HepG2 (cell line): Measurements from ENCODE around the gene MAGI1. TPM values are rescaled to one million over a fixed set of nuclear protein-coding genes. Genes with fewer than 3 reads are reported as not detected.

Source experiments
- ATAC-seq: fragments of 200-7000 bp; cut with Tn5 transposase; 3 replicates; pipeline ENCODE4 v1.9.1; 2020; ENCODE audit warnings: mild to moderate bottlenecking, moderate library complexity
- BruUV-seq: library from RNA; stranded (reverse); fragments of 400-500 nt; replicated peaks from 2 replicates; lab custom pipeline; 2021; lab: Mats Ljungman, UMichigan
- CTCF ChIA-PET: fragments of 300-600 bp; formaldehyde crosslinking; extraction: SDS; loops from one replicate; lab custom pipeline; 2021; ENCODE audit warnings: low total read pairs, inconsistent platforms, low intra/inter-chr PET ratio; lab: Yijun Ruan, JAX
- POLR2A ChIA-PET: fragments of 350-600 bp; sonication (Branson Sonifier 250); formaldehyde crosslinking; loops from one replicate; lab custom pipeline; 2020; ENCODE audit warnings: antibody characterized with exemption, inconsistent platforms; lab: Yijun Ruan, JAX
- DNase-seq: peaks from one replicate; pipeline ENCODE4 v3.0.0-alpha.2; 2015; ENCODE audit warnings: low spot score
- FAIRE-seq: peaks from 3 replicates; lab custom pipeline; 2011; peaks lifted over from hg19 to GRCh38; lab: Jason Lieb, UNC
- H2AFZ ChIP-seq: one replicate; pipeline ENCODE4 v1.6.1; 2011; ENCODE audit warnings: low read length, inconsistent platforms
- H3K27ac ChIP-seq: fragments of 300-600 bp; 3 replicates; pipeline ENCODE4 v1.8.0; 2011; ENCODE audit warnings: mixed run types, mild to moderate bottlenecking, mixed read lengths, low read length, inconsistent platforms; ENCODE audit not compliant: insufficient read depth; ENCODE audit errors: extremely low read length
- H3K27me3 ChIP-seq, 2 experiments: fragments of 200-600 bp in 1 of 2; 2 replicates in 1 of 2; 3 replicates in 1 of 2; pipeline versions ENCODE4 v1.6.0 to v1.8.0; 2011; ENCODE audit warnings: low read length in 2 of 2, mild to moderate bottlenecking in 2 of 2, moderate library complexity in 2 of 2, inconsistent platforms in 1 of 2; ENCODE audit not compliant: insufficient read depth in 2 of 2, control insufficient read depth in 1 of 2
- H3K36me3 ChIP-seq, 2 experiments: fragments of 200-600 bp in 1 of 2; replicated peaks in 1 of 2; 2 replicates in 1 of 2; 3 replicates in 1 of 2; pipeline versions ENCODE4 v1.5.1 to v1.8.0; 2011; ENCODE audit warnings: low read length in 2 of 2, inconsistent platforms in 1 of 2; ENCODE audit not compliant: insufficient read depth in 2 of 2, control insufficient read depth in 1 of 2
- H3K4me1 ChIP-seq: 2 replicates; pipeline ENCODE4 v1.5.1; 2012; ENCODE audit warnings: low read length, inconsistent platforms; ENCODE audit not compliant: insufficient read depth
- H3K4me2 ChIP-seq: 2 replicates; pipeline ENCODE4 v1.6.0; 2011; ENCODE audit warnings: low read depth, low read length, inconsistent platforms
- H3K4me3 ChIP-seq, 3 experiments: fragments of 200-600 bp in 1 of 3; sonication (generic), shearing (Covaris generic) in 1 of 3; replicated peaks in 1 of 3; 2 replicates each; pipeline ENCODE4 v1.5.1; 2011 to 2016; ENCODE audit warnings: low read length in 3 of 3, inconsistent platforms in 2 of 3, low read depth in 2 of 3, mild to moderate bottlenecking in 2 of 3, control low read depth in 1 of 3, mixed read lengths in 1 of 3; ENCODE audit not compliant: insufficient read depth in 1 of 3
- H3K79me2 ChIP-seq: one replicate; pipeline ENCODE4 v1.6.1; 2011; ENCODE audit warnings: low read length, inconsistent platforms; ENCODE audit not compliant: insufficient read depth
- H3K9ac ChIP-seq: 2 replicates; pipeline ENCODE4 v1.6.0; 2011; ENCODE audit warnings: mild to moderate bottlenecking, low read depth, low read length, inconsistent platforms; ENCODE audit not compliant: insufficient read depth
- H3K9me3 ChIP-seq: 2 replicates; pipeline ENCODE4 v1.5.1; 2012; ENCODE audit warnings: mild to moderate bottlenecking, low read length
- H4K20me1 ChIP-seq: 2 replicates; pipeline ENCODE4 v1.6.0; 2011; ENCODE audit warnings: inconsistent platforms, mild to moderate bottlenecking, low read length, moderate library complexity; ENCODE audit not compliant: insufficient read depth
- ARHGAP35 ChIP-seq: sonication (generic); formaldehyde crosslinking; IDR thresholded peaks from 2 replicates; pipeline ENCODE4 v1.9.0; 2022; ENCODE audit warnings: mild to moderate bottlenecking, inconsistent platforms, moderate library complexity, missing genetic modification reagents, borderline replicate concordance
- KAT8 ChIP-seq: IDR thresholded peaks from 2 replicates; pipeline ENCODE4 v1.6.1; 2016; ENCODE audit warnings: missing genetic modification reagents, missing compliant biosample characterization
- NFIC ChIP-seq: IDR thresholded peaks from 2 replicates; pipeline ENCODE4 v1.6.1; 2012; ENCODE audit warnings: mild to moderate bottlenecking, low read length, inconsistent platforms
- NFKBIZ ChIP-seq: IDR thresholded peaks from 2 replicates; pipeline ENCODE4 v1.6.1; 2018; ENCODE audit warnings: missing genetic modification reagents, missing compliant biosample characterization
- ONECUT2 ChIP-seq: sonication (generic); formaldehyde crosslinking; IDR thresholded peaks from 2 replicates; pipeline ENCODE4 v1.4.0; 2020; ENCODE audit warnings: missing genetic modification reagents
- PTBP1 ChIP-seq: fragments of 200-400 bp; formaldehyde crosslinking; IDR thresholded peaks from 2 replicates; pipeline ENCODE4 v1.6.1; 2018; ENCODE audit warnings: low read length, low read depth; ENCODE audit not compliant: poor library complexity, severe bottlenecking
- TMF1 ChIP-seq: sonication (generic); formaldehyde crosslinking; IDR thresholded peaks from 2 replicates; pipeline ENCODE4 v1.8.1; 2022; ENCODE audit warnings: low read depth, missing genetic modification reagents
- ZBTB25 ChIP-seq: IDR thresholded peaks from 2 replicates; pipeline ENCODE4 v1.6.1; 2018; ENCODE audit warnings: missing genetic modification reagents
- ZFP36 ChIP-seq: fragments of 150-350 bp; IDR thresholded peaks from 2 replicates; pipeline ENCODE4 v1.6.1; 2018; ENCODE audit warnings: borderline replicate concordance, low read length, low read depth; ENCODE audit not compliant: partially characterized antibody
- ZNF430 ChIP-seq: sonication (generic); formaldehyde crosslinking; IDR thresholded peaks from 2 replicates; pipeline ENCODE4 v1.9.0; 2021; ENCODE audit warnings: mild to moderate bottlenecking, missing genetic modification reagents
- ZNF451 ChIP-seq: sonication (generic); formaldehyde crosslinking; IDR thresholded peaks from 2 replicates; pipeline ENCODE4 v1.5.0; 2020; ENCODE audit warnings: mild to moderate bottlenecking, missing genetic modification reagents
- ZNF512B ChIP-seq: sonication (generic); formaldehyde crosslinking; IDR thresholded peaks from 2 replicates; pipeline ENCODE4 v1.5.1; 2020; ENCODE audit warnings: missing genetic modification reagents, mild to moderate bottlenecking, borderline replicate concordance
- ZNF605 ChIP-seq: sonication (generic); formaldehyde crosslinking; IDR thresholded peaks from 2 replicates; pipeline ENCODE4 v1.8.0; 2022; ENCODE audit warnings: mild to moderate bottlenecking, missing genetic modification reagents
- ZNF878 ChIP-seq: sonication (generic); formaldehyde crosslinking; IDR thresholded peaks from 2 replicates; pipeline ENCODE4 v1.8.1; 2023; ENCODE audit warnings: mild to moderate bottlenecking, missing genetic modification reagents, moderate library complexity
- in situ Hi-C: cut with HindIII; loops from 2 replicates; pipeline ENCODE4 v1.10.0; 2017; ENCODE audit warnings: low pct_unique_long_range_greater_than_20kb; ENCODE audit not compliant: extremely low pct_ligation_motif_present
- intact Hi-C: fragments of 100-400 bp; cut with micrococcal nuclease; formaldehyde crosslinking; loops from one replicate; pipeline ENCODE4 v1.10.0; 2022; ENCODE audit not compliant: unreplicated experiment
- polyA plus RNA-seq, 8 experiments: library from polyadenylated mRNA; depleted of rRNA in 3 of 8; stranded (reverse) in 7 of 8; unstranded in 1 of 8; fragments of >200 nt; fragmentation: Illumina TruSeq in 4 of 8; extraction: Trizol in 4 of 8; gene quantifications; 2 replicates each; pipeline versions ENCODE4 v1.2.1 to v1.2.3, GENCODE V29; 2011 to 2016; ENCODE audit warnings: low read depth in 4 of 8, missing spikeins in 1 of 8, mixed read lengths in 1 of 8; ENCODE audit not compliant: insufficient read depth in 1 of 8
- total RNA-seq, 5 experiments: library from RNA; depleted of rRNA; stranded (reverse); fragments of >200 nt; fragmentation: Illumina TruSeq; extraction: Trizol; gene quantifications; 2 replicates each; pipeline ENCODE4 v1.2.3, GENCODE V29; 2016; ENCODE audit warnings: low read depth in 1 of 5
- TF ChIP-seq, protein P1 (sequence below): sonication (generic); formaldehyde crosslinking; IDR thresholded peaks from 2 replicates; pipeline ENCODE4 v1.4.0; 2020; ENCODE audit warnings: missing genetic modification reagents, borderline replicate concordance
- TF ChIP-seq, protein P2 (sequence below): sonication (generic); formaldehyde crosslinking; IDR thresholded peaks from 2 replicates; pipeline ENCODE4 v1.4.0; 2020; ENCODE audit warnings: mild to moderate bottlenecking, missing genetic modification reagents

MAGI1 gene
- total and polyA plus RNA-seq, 2 of the 13 experiments (the other 11 are each of a cell fraction or from before 2014, with no cell fraction given) = 22.2 to 26.0 TPM

GRCh38 chr3:65820600-65820999 is 218.1 kb downstream of the MAGI1 start (continued):
- TF ChIP-seq ZBTB25 (no peak), NFKBIZ (CRISPR knock-in tag) (no peak), KAT8 (CRISPR knock-in tag) (no peak), ONECUT2 (CRISPR knock-in tag) (no peak), PTBP1 (no peak)

- H3K4me1 ChIP-seq = peaks cover 15% of the 10 kb centered on the region
- ChIA-PET CTCF (no interaction called here), POLR2A (no interaction called here)
- no TSS peak for BruUV-seq
- H3K9me3 ChIP-seq = no peaks in the 10 kb centered on the region
- no peak overlapping the region for H3K4me3 ChIP-seq
- H3K36me3 ChIP-seq = no peaks in the 10 kb centered on the region
- H3K79me2 ChIP-seq = peaks cover 49% of the 10 kb centered on the region
- in situ Hi-C loops = no loop called here
- FAIRE-seq = no peak
- H3K9ac ChIP-seq = no peak overlapping the region
- ATAC-seq = no peak; the same call in 2 of the 3 replicates
- DNase-seq = no peak
- no peak overlapping the region for H3K27ac ChIP-seq
- H3K4me2 ChIP-seq = no peak overlapping the region
- no peak overlapping the region for H2AFZ ChIP-seq
- H4K20me1 ChIP-seq = peaks cover 26% of the 10 kb centered on the region
- intact Hi-C loops = no loop called here
- no peaks in the 10 kb centered on the region for H3K27me3 ChIP-seq
- TF ChIP-seq ZNF605 (CRISPR knock-in tag) = no peak
- TF ChIP-seq ZNF451 (CRISPR knock-in tag) = no peak
- no peak for TF ChIP-seq ZNF512B
- no peak for TF ChIP-seq TMF1
- TF ChIP-seq, protein P1, sequence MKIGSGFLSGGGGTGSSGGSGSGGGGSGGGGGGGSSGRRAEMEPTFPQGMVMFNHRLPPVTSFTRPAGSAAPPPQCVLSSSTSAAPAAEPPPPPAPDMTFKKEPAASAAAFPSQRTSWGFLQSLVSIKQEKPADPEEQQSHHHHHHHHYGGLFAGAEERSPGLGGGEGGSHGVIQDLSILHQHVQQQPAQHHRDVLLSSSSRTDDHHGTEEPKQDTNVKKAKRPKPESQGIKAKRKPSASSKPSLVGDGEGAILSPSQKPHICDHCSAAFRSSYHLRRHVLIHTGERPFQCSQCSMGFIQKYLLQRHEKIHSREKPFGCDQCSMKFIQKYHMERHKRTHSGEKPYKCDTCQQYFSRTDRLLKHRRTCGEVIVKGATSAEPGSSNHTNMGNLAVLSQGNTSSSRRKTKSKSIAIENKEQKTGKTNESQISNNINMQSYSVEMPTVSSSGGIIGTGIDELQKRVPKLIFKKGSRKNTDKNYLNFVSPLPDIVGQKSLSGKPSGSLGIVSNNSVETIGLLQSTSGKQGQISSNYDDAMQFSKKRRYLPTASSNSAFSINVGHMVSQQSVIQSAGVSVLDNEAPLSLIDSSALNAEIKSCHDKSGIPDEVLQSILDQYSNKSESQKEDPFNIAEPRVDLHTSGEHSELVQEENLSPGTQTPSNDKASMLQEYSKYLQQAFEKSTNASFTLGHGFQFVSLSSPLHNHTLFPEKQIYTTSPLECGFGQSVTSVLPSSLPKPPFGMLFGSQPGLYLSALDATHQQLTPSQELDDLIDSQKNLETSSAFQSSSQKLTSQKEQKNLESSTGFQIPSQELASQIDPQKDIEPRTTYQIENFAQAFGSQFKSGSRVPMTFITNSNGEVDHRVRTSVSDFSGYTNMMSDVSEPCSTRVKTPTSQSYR (CRISPR knock-in tag) = no peak
- TF ChIP-seq ZFP36 = no peak
- TF ChIP-seq ZNF430 (CRISPR knock-in tag) = no peak
- no peak for TF ChIP-seq ZNF878 (CRISPR knock-in tag)
- TF ChIP-seq ARHGAP35 = no peak
- TF ChIP-seq, protein P2, sequence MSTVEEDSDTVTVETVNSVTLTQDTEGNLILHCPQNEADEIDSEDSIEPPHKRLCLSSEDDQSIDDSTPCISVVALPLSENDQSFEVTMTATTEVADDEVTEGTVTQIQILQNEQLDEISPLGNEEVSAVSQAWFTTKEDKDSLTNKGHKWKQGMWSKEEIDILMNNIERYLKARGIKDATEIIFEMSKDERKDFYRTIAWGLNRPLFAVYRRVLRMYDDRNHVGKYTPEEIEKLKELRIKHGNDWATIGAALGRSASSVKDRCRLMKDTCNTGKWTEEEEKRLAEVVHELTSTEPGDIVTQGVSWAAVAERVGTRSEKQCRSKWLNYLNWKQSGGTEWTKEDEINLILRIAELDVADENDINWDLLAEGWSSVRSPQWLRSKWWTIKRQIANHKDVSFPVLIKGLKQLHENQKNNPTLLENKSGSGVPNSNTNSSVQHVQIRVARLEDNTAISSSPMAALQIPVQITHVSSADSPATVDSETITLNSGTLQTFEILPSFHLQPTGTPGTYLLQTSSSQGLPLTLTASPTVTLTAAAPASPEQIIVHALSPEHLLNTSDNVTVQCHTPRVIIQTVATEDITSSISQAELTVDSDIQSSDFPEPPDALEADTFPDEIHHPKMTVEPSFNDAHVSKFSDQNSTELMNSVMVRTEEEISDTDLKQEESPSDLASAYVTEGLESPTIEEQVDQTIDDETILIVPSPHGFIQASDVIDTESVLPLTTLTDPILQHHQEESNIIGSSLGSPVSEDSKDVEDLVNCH = no peak
- TF ChIP-seq NFIC = no peak
Measured at GRCh38 chr3:65819896-65820295, 218.8 kb downstream of the MAGI1 start.
